Measurements from ENCODE around the gene LRTM1.

Gene LRTM1

GRCh38 chr3:54939557-54940300 is 11.9 kb upstream of the LRTM1 start:
- DNase-seq (ENCODE audit: low read depth) = no peak

- DNase-seq (ENCODE audit: low read depth) = no peak
Measured at GRCh38 chr3:54936561-54936960, 8.7 kb upstream of the LRTM1 start.

DNA sequence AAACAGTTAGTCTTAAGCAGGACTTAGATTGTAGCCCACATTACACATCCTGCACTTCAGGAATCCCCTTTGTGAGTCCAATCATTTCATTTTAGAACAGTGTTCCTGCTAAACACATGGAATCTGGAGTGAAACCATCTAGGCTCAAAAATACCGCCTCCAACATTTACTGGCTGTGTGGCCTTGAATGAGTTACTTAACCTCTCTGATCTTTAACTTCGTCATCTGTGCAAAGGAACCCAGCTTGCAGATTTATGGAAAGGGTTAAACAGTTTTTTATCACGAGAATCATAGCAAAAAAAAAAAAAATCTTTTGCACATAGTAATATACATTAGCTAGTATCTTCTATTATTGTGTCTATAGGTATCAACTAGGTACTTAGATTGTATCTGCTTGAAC is 8.0 kb upstream of the LRTM1 start:
- DNase-seq (ENCODE audit: low read depth) = no peak

DNA sequence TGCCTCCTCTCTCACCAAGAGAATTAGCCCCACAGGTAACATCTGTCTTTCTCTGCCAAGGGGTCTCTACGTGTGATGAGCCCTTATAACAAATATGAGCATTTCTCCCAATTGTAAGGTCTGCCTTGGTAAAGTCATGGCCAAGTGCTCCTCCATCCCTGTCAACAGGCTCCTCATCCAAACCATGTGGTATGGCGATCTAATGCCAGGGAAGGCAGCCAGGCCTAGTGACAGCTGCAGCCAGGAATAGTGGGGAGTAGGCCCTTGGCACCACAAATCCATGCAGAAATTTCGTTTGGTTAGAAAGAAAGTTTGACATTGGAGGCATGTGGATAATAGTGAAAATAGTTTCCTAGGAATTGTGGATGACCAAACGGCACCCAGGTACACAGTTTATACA is 4.7 kb upstream of the LRTM1 start:
- no peak for DNase-seq (ENCODE audit: low read depth)

DNA sequence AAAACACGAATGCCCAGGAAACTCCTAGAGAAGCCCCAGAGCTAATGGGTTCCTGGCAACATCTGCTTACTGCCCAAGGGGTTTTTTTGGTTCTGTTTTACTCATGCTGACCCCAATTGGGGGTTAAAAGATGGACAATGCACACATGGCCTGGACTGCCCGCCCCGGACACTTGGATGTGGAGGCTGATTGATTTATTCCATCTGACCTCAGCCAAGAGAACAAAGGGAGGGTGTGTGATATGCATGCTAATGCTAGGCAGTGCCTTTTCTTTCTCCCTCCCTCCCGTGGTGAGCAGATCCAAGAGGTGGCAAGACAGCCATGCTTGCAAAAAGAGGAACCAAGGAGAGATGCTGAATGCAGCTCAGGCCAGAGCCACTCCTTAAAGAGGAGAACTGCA is 3.3 kb upstream of the LRTM1 start:
- no peak for DNase-seq (ENCODE audit: low read depth)

- DNase-seq (ENCODE audit: low read depth) = no peak
Measured at GRCh38 chr3:54918516-54918915, 9.3 kb downstream of the LRTM1 start.

- DNase-seq (ENCODE audit: low read depth) = no peak
Measured at GRCh38 chr3:54917862-54918261, 10.0 kb downstream of the LRTM1 start.

DNA sequence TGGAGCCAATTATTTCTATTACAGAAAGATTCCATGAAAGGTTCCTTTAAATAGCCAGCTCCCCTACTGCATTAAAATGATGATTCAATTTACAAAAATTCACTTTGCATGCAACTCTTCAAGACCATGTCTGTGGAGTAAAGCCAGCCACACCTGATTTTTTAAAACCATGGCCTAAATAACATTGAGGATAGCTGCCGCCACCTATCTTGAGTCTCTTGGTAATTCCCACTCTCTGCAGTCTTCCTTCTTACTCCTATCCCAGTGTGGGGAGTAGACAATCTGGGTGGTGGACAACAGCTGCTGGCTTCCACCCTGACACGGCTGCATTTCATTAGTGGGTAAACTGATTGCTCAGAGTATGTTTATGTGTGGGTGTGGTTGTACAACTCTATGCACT is 10.7 kb downstream of the LRTM1 start:
- DNase-seq (ENCODE audit: low read depth) = no peak

- DNase-seq (ENCODE audit: low read depth) = no peak
Measured at GRCh38 chr3:54916732-54917131, 11.1 kb downstream of the LRTM1 start.

DNA sequence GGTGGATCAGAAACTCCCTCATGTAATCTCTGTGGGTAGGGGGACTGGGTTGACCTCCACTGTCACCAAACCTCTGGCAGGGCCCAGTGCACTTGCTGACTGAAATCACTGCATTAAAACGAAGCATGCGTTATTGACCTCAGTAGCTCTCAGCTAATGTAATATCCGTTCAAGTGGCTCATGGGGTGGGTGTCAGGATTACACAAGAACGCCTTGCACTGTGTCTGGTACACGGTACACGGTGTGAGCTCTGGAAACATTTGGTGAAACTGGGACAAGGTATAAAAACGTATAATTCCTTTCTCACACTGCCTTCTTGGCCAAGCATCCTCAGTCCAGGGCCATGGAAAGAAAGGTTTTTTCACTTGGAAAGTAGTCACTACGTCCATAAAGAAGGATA is 11.9 kb downstream of the LRTM1 start:
- peak; percentile 31 for DNase-seq (ENCODE audit: low read depth)

- no peak for DNase-seq (ENCODE audit: low read depth)
Measured at GRCh38 chr3:54915181-54915580, 12.7 kb downstream of the LRTM1 start.

DNA sequence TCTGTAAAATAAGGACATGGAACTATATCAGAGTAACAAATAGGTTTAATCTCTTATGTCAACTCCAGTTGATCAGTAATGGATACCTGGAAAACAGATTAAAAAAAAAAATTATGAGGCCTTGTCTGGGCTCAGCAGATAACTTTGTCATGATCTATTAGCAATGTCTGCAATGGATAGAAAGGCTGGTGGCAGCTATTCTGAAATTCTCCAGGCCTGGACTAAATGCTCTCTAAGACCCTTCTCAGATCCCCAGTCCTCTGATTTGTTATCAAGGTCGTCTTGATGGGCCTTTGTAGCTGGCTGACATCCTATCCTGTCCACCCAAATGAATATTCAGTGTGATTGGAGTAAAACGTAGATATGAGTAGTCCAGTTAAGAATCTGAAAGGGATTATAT is 13.7 kb downstream of the LRTM1 start:
- no peak for DNase-seq (ENCODE audit: low read depth)

- no peak for DNase-seq (ENCODE audit: low read depth)
Measured at GRCh38 chr3:54909191-54909590, 18.7 kb downstream of the LRTM1 start.

GRCh38 chr3:54906763-54907162 is 21.1 kb downstream of the LRTM1 start:
- no peak for DNase-seq (ENCODE audit: low read depth)

GRCh38 chr3:54905920-54906319 is 21.9 kb downstream of the LRTM1 start:
- no peak for DNase-seq (ENCODE audit: low read depth)

GRCh38 chr3:54905261-54905888 is 22.5 kb downstream of the LRTM1 start:
- DNase-seq (ENCODE audit: low read depth) = no peak

DNA sequence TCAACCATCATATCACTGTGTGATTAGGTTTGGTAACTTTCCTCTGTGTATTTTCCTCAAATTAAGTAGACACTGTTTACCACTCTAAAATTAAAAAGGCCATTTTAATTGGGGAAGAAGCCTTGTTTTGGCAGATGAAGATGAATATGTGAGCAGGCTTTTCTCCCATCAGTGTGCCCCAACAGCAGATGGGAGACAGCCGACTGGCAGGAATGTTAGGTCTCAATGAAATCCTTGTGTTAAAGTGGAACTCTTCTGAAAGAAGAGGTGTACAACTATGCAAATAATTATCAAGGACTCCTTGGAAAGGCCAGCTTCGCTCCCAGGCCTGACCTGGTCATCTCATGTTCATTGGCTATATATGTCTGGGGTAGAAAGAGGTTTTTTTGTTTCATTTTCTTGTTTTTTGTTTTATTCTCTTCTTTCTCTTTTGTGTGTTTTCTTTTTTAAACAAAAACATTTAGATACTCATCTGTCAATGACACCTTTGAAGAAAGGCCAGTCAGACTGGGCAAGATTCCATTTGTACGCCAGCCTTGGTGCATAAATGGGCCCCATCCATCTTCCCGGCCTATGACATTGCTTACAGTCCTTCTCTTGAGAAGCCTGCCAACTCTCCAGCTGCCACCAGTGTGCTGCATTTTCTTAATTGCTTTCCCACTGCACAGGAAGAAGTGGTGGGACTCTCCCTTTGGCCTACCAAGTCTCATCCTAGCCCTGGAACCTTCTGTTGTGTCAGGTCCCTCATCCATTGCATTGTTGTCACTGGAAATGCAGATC is 25.8 kb downstream of the LRTM1 start:
- DNase-seq (ENCODE audit: low read depth) = no peak

- no peak for DNase-seq (ENCODE audit: low read depth)
Measured at GRCh38 chr3:54900838-54901591, 26.8 kb downstream of the LRTM1 start.

GRCh38 chr3:54899273-54899672 is 28.6 kb downstream of the LRTM1 start:
- DNase-seq (ENCODE audit: low read depth) = no peak

DNA sequence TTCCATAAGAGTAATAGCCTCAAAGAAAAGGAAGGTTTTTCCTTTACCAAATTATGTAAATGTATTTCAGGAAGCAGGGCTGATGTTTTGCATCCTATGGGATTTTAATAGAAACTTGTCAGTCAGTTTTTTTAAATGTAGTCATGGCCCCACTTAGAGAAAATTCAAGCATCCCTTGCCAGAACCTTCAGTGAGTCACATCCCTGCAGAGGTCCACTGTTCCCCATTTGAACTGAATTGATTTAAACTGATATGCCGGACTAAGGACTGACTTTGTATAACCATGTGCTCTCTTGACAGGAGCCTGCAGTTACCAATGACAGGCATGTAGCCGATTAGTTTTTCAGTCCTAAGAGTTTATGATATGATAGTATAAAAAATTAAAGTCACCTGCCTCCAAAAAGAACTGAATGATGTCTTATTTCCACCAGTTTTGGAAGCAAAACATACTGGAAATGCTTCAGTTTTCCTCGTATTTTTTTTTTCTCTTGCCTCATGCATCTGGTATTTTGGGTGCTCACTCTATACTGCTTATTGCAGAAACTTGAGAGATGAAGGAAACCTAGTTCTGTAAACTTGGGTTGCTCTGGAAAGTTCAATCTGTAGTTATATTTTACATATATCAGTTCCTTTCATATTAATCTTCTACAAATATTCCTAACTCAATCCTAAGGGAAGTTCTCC is 30.7 kb downstream of the LRTM1 start:
- DNase-seq (ENCODE audit: low read depth) = no peak

DNA sequence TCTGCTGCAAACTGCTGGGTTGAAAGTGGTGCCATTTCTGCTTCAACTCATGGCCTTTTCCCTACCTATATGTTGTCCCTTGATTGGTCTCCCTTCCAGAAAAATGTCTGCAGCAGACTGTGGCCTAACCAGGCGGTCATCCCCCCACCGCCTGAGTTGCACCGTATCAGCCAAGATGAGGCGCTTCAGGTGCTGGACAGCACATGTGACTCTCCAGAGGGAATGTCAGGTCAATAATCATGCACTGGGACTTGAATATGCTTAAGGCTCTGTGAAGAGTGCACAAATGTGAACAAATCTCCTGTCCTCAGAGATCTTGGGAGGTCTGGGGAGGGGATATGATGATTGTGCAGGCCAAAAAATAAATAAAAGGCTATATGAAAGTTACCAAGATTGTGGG is 32.2 kb downstream of the LRTM1 start:
- no peak for DNase-seq (ENCODE audit: low read depth)

- DNase-seq (ENCODE audit: low read depth) = no peak
Measured at GRCh38 chr3:54892168-54892567, 35.7 kb downstream of the LRTM1 start.
